CD14-positive monocyte (primary cell): ENCODE data around the gene SYT13. TPM values are rescaled to one million over a fixed set of nuclear protein-coding genes. Genes with fewer than 3 reads are reported as not detected.

ENCODE experiments used
- DNase-seq, 3 donors: peaks; one replicate each; pipeline ENCODE4 v3.0.0-alpha.2; 2011 to 2022
- H2AFZ ChIP-seq: 2 replicates; pipeline ENCODE4 v1.6.0; 2012; ENCODE audit warnings: mild to moderate bottlenecking, low read depth, low read length, inconsistent platforms; ENCODE audit not compliant: insufficient read depth, poor library complexity, severe bottlenecking
- H3K27ac ChIP-seq, 2 donors: 1 replicate in 1 of 2; 2 replicates in 1 of 2; pipeline ENCODE4 v1.5.1; 2012 to 2013; ENCODE audit warnings: low read length in 2 of 2, control low read depth in 1 of 2, inconsistent platforms in 1 of 2, low read depth in 1 of 2, mild to moderate bottlenecking in 1 of 2
- H3K27me3 ChIP-seq, 2 donors: one replicate each; pipeline versions ENCODE4 v1.6.0 to v1.6.1; 2011 to 2013; ENCODE audit warnings: low read length in 2 of 2; ENCODE audit not compliant: control insufficient read depth in 2 of 2, insufficient read depth in 2 of 2
- H3K36me3 ChIP-seq, 2 donors: replicated peaks in 1 of 2; 1 replicate in 1 of 2; 2 replicates in 1 of 2; pipeline versions ENCODE4 v1.5.1 to v1.6.1; 2012 to 2013; ENCODE audit warnings: low read length in 2 of 2, control low read depth in 1 of 2, inconsistent platforms in 1 of 2, mild to moderate bottlenecking in 1 of 2; ENCODE audit not compliant: insufficient read depth in 2 of 2, control insufficient read depth in 1 of 2
- H3K4me1 ChIP-seq, 2 donors: 1 replicate in 1 of 2; 2 replicates in 1 of 2; pipeline versions ENCODE4 v1.5.1 to v1.6.1; 2012 to 2013; ENCODE audit warnings: low read length in 2 of 2, control low read depth in 1 of 2, inconsistent platforms in 1 of 2, mild to moderate bottlenecking in 1 of 2, moderate library complexity in 1 of 2; ENCODE audit not compliant: insufficient read depth in 2 of 2, control insufficient read depth in 1 of 2
- H3K4me2 ChIP-seq: replicated peaks from 2 replicates; pipeline ENCODE3; 2012; ENCODE audit warnings: low read length, moderate library complexity, mild to moderate bottlenecking; ENCODE audit not compliant: poor library complexity, severe bottlenecking; ENCODE audit errors: extremely low read depth
- H3K4me3 ChIP-seq, 3 experiments: fragments of 200-600 bp in 1 of 3; sonication (generic) in 1 of 3; replicated peaks in 1 of 3; 1 replicate in 2 of 3; 2 replicates in 1 of 3; pipeline ENCODE4 v1.5.1; 2011 to 2013; ENCODE audit warnings: low read length in 3 of 3, mild to moderate bottlenecking in 3 of 3, control low read depth in 2 of 3, low read depth in 2 of 3, inconsistent platforms in 1 of 3, moderate library complexity in 1 of 3
- H3K79me2 ChIP-seq: 2 replicates; pipeline ENCODE4 v1.6.0; 2012; ENCODE audit warnings: mild to moderate bottlenecking, control low read depth, inconsistent platforms, low read length, moderate library complexity; ENCODE audit not compliant: insufficient read depth
- H3K9ac ChIP-seq: 2 replicates; pipeline ENCODE4 v1.6.0; 2017; ENCODE audit warnings: low read length, mild to moderate bottlenecking; ENCODE audit not compliant: insufficient read depth, poor library complexity, severe bottlenecking
- H3K9me3 ChIP-seq, 2 donors: replicated peaks in 1 of 2; 1 replicate in 1 of 2; 2 replicates in 1 of 2; pipeline versions ENCODE4 v1.5.1 to v1.6.1; 2012 to 2013; ENCODE audit warnings: low read length in 2 of 2, control low read depth in 1 of 2; ENCODE audit not compliant: control insufficient read depth in 1 of 2, insufficient read depth in 1 of 2
- H4K20me1 ChIP-seq: 2 replicates; pipeline ENCODE4 v1.6.0; 2012; ENCODE audit warnings: mild to moderate bottlenecking, low read length, control low read depth, moderate library complexity; ENCODE audit not compliant: insufficient read depth
- H3K27ac Mint-ChIP-seq, 7 donors: one replicate each; pipeline ENCODE4 v1.8.0; 2020; ENCODE audit warnings: mild to moderate bottlenecking in 7 of 7, mixed read lengths in 7 of 7, moderate library complexity in 6 of 7, inconsistent platforms in 2 of 7
- H3K27me3 Mint-ChIP-seq, 3 donors: one replicate each; pipeline ENCODE4 v1.8.0; 2021 to 2022; ENCODE audit warnings: low read depth in 3 of 3, mild to moderate bottlenecking in 3 of 3, mixed read lengths in 3 of 3, moderate library complexity in 3 of 3, inconsistent platforms in 1 of 3
- H3K36me3 Mint-ChIP-seq, 2 donors: one replicate each; pipeline ENCODE4 v1.8.0; 2020; ENCODE audit warnings: mixed read lengths in 2 of 2, inconsistent platforms in 1 of 2, mild to moderate bottlenecking in 1 of 2
- H3K4me1 Mint-ChIP-seq: one replicate; pipeline ENCODE4 v1.8.0; 2020; ENCODE audit warnings: mild to moderate bottlenecking, mixed read lengths
- H3K4me3 Mint-ChIP-seq, 2 donors: one replicate each; pipeline ENCODE4 v1.8.0; 2020; ENCODE audit warnings: mild to moderate bottlenecking in 2 of 2, mixed read lengths in 2 of 2, moderate library complexity in 1 of 2
- H3K9me3 Mint-ChIP-seq, 7 donors: one replicate each; pipeline ENCODE4 v1.8.0; 2020 to 2022; ENCODE audit warnings: mixed read lengths in 7 of 7, mild to moderate bottlenecking in 6 of 7, moderate library complexity in 6 of 7, inconsistent platforms in 2 of 7
- WGBS: methylation state at CpG from one replicate; pipeline ENCODE4 v1.1.5; 2013; ENCODE audit warnings: missing lambda C conversion rate; ENCODE audit not compliant: insufficient coverage; 5-methylcytosine and 5-hydroxymethylcytosine counted together
- intact Hi-C, 2 donors: fragments of 100-400 bp; cut with micrococcal nuclease; formaldehyde crosslinking; loops; one replicate each; pipeline versions ENCODE4 v1.15.0 to v1.15.1; 2023
- polyA plus RNA-seq, 3 donors: library from polyadenylated mRNA; depleted of rRNA in 1 of 3; unstranded in 2 of 3; stranded (reverse) in 1 of 3; fragments of 300-500 nt in 2 of 3; fragments of >200 nt in 1 of 3; fragmentation: Illumina TruSeq in 2 of 3; gene quantifications; 1 replicate in 2 of 3; 2 replicates in 1 of 3; pipeline ENCODE4 v1.2.3, GENCODE V29; 2012 to 2021
- TF ChIP-seq, protein P1 (sequence below): fragments of 200-600 bp; IDR thresholded peaks from one replicate; pipeline ENCODE4 v1.8.0; 2022; ENCODE audit warnings: antibody characterized with exemption, mild to moderate bottlenecking

The SYT13 gene
- polyA plus RNA-seq, 3 donors = not detected

DNA sequence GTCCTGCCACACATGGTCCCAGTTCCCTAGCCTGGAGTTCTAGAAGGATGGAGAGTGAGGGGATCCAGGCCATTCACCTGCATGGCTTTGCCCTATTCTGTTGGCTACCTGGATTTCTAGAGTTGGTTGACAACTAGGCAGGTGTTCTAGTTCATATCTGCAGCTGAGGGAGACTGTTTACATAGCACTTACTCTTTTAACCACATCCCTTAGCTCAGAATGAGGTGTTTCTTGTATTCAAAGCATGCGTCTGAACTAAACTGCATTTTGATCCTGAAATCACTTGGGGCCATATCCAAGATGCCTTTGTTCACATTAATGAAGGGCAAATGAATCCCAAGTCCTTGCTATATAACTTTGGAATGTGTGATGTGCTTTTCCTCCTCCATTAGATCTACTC is 60.9 kb downstream of the SYT13 start:
- H3K36me3 Mint-ChIP-seq = peaks cover 12 to 15% of the 10 kb centered on the region in 2 donors
- no CpG with 5 or more reads among the region's 1 CpG for WGBS

DNA sequence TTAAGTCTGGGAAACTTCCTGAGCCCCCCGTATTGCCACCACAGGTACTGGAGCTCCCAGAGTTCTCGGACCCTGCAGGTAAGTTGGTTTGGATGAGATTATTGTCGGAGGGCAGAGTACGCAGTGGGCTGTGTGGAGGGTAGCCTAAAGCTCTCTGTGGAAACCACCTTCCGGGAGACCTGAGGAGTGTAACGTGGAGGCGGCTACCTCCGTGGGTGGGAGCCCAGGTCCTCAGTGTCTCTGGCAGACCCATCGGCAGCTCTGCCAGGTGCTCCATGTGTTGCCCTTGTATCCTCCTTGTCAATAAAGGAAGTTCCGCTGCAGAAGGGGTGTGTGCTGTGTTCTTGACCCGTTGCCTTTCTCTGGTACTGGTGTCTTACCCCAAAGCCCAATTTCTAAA is 61.4 kb downstream of the SYT13 start:
- peaks cover 12 to 15% of the 10 kb centered on the region in 2 donors for H3K36me3 Mint-ChIP-seq
- H3K27ac Mint-ChIP-seq = no peak overlapping the region
- Histone ChIP-seq H3K9me3 (no peaks in the 10 kb centered on the region), H3K27ac (no peak overlapping the region), H3K9ac (no peak overlapping the region), H3K4me3 (no peak overlapping the region), H3K4me2 (no peak overlapping the region), H3K79me2 (no peaks in the 10 kb centered on the region), H2AFZ (no peak overlapping the region), H3K4me1 (no peaks in the 10 kb centered on the region), H3K36me3 (no peaks in the 10 kb centered on the region), H3K27me3 (no peaks in the 10 kb centered on the region), H4K20me1 (no peaks in the 10 kb centered on the region)
- no peak for DNase-seq
- TF ChIP-seq, protein P1, sequence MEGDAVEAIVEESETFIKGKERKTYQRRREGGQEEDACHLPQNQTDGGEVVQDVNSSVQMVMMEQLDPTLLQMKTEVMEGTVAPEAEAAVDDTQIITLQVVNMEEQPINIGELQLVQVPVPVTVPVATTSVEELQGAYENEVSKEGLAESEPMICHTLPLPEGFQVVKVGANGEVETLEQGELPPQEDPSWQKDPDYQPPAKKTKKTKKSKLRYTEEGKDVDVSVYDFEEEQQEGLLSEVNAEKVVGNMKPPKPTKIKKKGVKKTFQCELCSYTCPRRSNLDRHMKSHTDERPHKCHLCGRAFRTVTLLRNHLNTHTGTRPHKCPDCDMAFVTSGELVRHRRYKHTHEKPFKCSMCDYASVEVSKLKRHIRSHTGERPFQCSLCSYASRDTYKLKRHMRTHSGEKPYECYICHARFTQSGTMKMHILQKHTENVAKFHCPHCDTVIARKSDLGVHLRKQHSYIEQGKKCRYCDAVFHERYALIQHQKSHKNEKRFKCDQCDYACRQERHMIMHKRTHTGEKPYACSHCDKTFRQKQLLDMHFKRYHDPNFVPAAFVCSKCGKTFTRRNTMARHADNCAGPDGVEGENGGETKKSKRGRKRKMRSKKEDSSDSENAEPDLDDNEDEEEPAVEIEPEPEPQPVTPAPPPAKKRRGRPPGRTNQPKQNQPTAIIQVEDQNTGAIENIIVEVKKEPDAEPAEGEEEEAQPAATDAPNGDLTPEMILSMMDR = no peak
- no peak overlapping the region for H3K4me3 Mint-ChIP-seq
- H3K27me3 Mint-ChIP-seq = peaks cover 0 to 1% (median 0%) of the 10 kb centered on the region in 3 donors
- 92% methylated on average over 9 of the region's 11 CpGs for WGBS
- H3K9me3 Mint-ChIP-seq = no peaks in the 10 kb centered on the region
- H3K4me1 Mint-ChIP-seq = no peaks in the 10 kb centered on the region
- intact Hi-C loops = no loop called here

More for the DNA sequence above, 60.9 kb downstream of the SYT13 start:
- no peak overlapping the region for H3K4me3 ChIP-seq
- H3K9me3 Mint-ChIP-seq = no peaks in the 10 kb centered on the region
- no peaks in the 10 kb centered on the region for H3K9me3 ChIP-seq
- DNase-seq = no peak
- H2AFZ ChIP-seq = no peak overlapping the region
- H3K79me2 ChIP-seq = no peaks in the 10 kb centered on the region
- no peaks in the 10 kb centered on the region for H3K27me3 ChIP-seq
- no peak overlapping the region for H3K27ac Mint-ChIP-seq
- TF ChIP-seq, protein P1 = no peak
- H3K27me3 Mint-ChIP-seq = peaks cover 0 to 1% (median 0%) of the 10 kb centered on the region in 3 donors
- intact Hi-C loops = no loop called here
- no peak overlapping the region for H3K4me2 ChIP-seq
- H3K4me1 ChIP-seq = no peaks in the 10 kb centered on the region
- H3K9ac ChIP-seq = no peak overlapping the region
- no peaks in the 10 kb centered on the region for H3K4me1 Mint-ChIP-seq
- H3K36me3 ChIP-seq = no peaks in the 10 kb centered on the region
- no peaks in the 10 kb centered on the region for H4K20me1 ChIP-seq
- no peak overlapping the region for H3K4me3 Mint-ChIP-seq
- no peak overlapping the region for H3K27ac ChIP-seq
